ENCODE results near the gene LRRC17. TPM values are rescaled to one million over a fixed set of nuclear protein-coding genes. Genes with fewer than 3 reads are reported as not detected.
"Not testable (repeated sequence)": the region's sequence is repeated elsewhere in the genome, so short reads cannot be mapped to it uniquely, and the experiment has no call there.

The LRRC17 gene
- total RNA-seq, 2 donors from 2014 or later: 1.8 to 9.9 TPM

GRCh38 chr7:102898532-102898859 lies 14.3 kb upstream of the LRRC17 start:
- no peak for DNase-seq (ENCODE audit: low spot score)
- TF ChIP-seq CTCF (IDR thresholded peaks at IDR 0.05): no peak
- H3K27me3 ChIP-seq: no peaks in the 10 kb centered on the region
- no peaks in the 10 kb centered on the region for H3K9me3 ChIP-seq
- no peaks in the 10 kb centered on the region for H3K36me3 ChIP-seq
- H3K4me3 ChIP-seq: no peak overlapping the region
- peaks cover 0 to 5% of the 10 kb centered on the region in 2 donors for H3K4me1 ChIP-seq
- H3K27ac ChIP-seq: no peak overlapping the region

DNA sequence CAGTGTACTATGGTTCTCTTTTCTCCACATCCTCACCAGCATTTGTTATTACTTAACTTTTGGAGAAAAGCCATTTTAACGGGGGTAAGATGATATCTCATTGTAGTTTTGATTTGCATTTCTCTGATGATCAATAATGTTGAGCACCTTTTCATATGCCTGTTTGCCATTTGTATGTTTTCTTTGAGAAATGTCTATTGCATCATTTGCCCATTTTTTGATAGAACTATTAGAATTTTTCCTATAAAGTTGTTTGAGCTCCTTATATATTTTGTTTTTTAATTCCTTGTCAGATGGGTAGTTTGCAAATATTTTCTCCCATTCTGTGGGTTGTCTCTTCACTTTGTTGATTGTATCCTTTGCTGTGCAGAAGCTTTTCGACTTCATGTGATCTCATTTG lies 10.7 kb upstream of the LRRC17 start:
- not testable (repeated sequence) for H3K9me3 ChIP-seq; H3K27ac ChIP-seq; H3K27me3 ChIP-seq; DNase-seq (ENCODE audit: low spot score); H3K4me1 ChIP-seq; H3K36me3 ChIP-seq; H3K4me3 ChIP-seq

- not testable (repeated sequence) for H3K27ac ChIP-seq; H3K36me3 ChIP-seq; H3K4me3 ChIP-seq; H3K27me3 ChIP-seq; DNase-seq (ENCODE audit: low spot score); H3K4me1 ChIP-seq; H3K9me3 ChIP-seq
Observed at GRCh38 chr7:102903576-102903975, 9.2 kb upstream of the LRRC17 start.

GRCh38 chr7:102908676-102909075 lies 4.1 kb upstream of the LRRC17 start:
- no peak overlapping the region for H3K27ac ChIP-seq
- no peaks in the 10 kb centered on the region for H3K27me3 ChIP-seq
- H3K4me1 ChIP-seq: no peaks in the 10 kb centered on the region
- no peaks in the 10 kb centered on the region for H3K36me3 ChIP-seq
- DNase-seq (ENCODE audit: low spot score): no peak
- H3K4me3 ChIP-seq: no peak overlapping the region
- TF ChIP-seq CTCF (IDR thresholded peaks at IDR 0.05): no peak
- H3K9me3 ChIP-seq: no peaks in the 10 kb centered on the region

GRCh38 chr7:102913826-102914225 lies 1.0 kb downstream of the LRRC17 start:
- peak overlapping the region; percentile 38 to 58 for H3K27ac ChIP-seq
- TF ChIP-seq CTCF (IDR thresholded peaks at IDR 0.05): no peak
- H3K4me1 ChIP-seq: peaks cover 0 to 17% of the 10 kb centered on the region in 2 donors
- no peaks in the 10 kb centered on the region for H3K27me3 ChIP-seq
- peak overlapping the region in 1 of 2 donors; percentile 27 for H3K4me3 ChIP-seq
- no peaks in the 10 kb centered on the region for H3K9me3 ChIP-seq
- H3K36me3 ChIP-seq: no peaks in the 10 kb centered on the region
- DNase-seq (ENCODE audit: low spot score): no peak

- peaks cover 0 to 20% of the 10 kb centered on the region in 2 donors for H3K4me1 ChIP-seq
- no peaks in the 10 kb centered on the region for H3K36me3 ChIP-seq
- no peak for TF ChIP-seq CTCF (IDR thresholded peaks at IDR 0.05)
- H3K27me3 ChIP-seq: no peaks in the 10 kb centered on the region
- H3K4me3 ChIP-seq: peak overlapping the region in 1 of 2 donors; percentile 27
- peak overlapping the region; percentile 38 to 58 for H3K27ac ChIP-seq
- H3K9me3 ChIP-seq: no peaks in the 10 kb centered on the region
- peak; percentile 83 for DNase-seq (ENCODE audit: low spot score)
Observed at GRCh38 chr7:102914585-102914984, 1.8 kb downstream of the LRRC17 start.

- TF ChIP-seq CTCF (IDR thresholded peaks at IDR 0.05): no peak
- Histone ChIP-seq H3K27me3 (no peaks in the 10 kb centered on the region), H3K4me3 (no peak overlapping the region), H3K4me1 (peaks cover 0 to 20% of the 10 kb centered on the region in 2 donors), H3K36me3 (no peaks in the 10 kb centered on the region), H3K27ac (peak overlapping the region; percentile 12 to 46), H3K9me3 (no peaks in the 10 kb centered on the region)
- DNase-seq (ENCODE audit: low spot score): no peak
Observed at GRCh38 chr7:102916426-102916825, 3.6 kb downstream of the LRRC17 start.
